HG03103 (cell line): Measurements from ENCODE around the gene AOAH.

ENCODE experiments used
- ATAC-seq: cut with Tn5 transposase; IDR thresholded peaks from one replicate; pipeline ENCODE4 v1.9.1; 2021; ENCODE audit warnings: low read depth; ENCODE audit not compliant: unreplicated experiment

Gene AOAH

GRCh38 chr7:36605261-36606051 lies 118.8 kb downstream of the AOAH start:
- no peak for ATAC-seq

DNA sequence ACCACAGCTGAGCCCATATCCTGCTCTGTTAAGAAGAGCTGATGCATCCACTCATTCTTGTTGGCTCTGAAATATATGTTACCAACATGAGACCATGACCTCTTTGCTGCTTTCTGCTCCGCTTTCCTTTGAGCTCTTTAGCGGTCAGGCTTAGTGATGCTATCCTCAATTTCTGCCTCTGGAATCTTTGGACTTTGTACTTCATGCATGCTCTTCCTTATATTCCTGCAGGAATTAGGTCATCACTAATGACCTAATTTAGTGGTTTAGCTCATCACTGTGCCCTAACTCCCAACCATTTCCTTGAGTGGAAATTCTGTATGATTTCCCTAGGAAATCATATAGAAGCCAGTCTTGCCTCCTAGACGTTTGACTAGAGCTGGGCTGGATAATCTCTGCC lies 119.5 kb downstream of the AOAH start:
- ATAC-seq = no peak

GRCh38 chr7:36602934-36603887 lies 121.1 kb downstream of the AOAH start:
- no peak for ATAC-seq

- no peak for ATAC-seq
Observed at GRCh38 chr7:36602511-36602910, 121.8 kb downstream of the AOAH start.

GRCh38 chr7:36601601-36602000 lies 122.7 kb downstream of the AOAH start:
- no peak for ATAC-seq

DNA sequence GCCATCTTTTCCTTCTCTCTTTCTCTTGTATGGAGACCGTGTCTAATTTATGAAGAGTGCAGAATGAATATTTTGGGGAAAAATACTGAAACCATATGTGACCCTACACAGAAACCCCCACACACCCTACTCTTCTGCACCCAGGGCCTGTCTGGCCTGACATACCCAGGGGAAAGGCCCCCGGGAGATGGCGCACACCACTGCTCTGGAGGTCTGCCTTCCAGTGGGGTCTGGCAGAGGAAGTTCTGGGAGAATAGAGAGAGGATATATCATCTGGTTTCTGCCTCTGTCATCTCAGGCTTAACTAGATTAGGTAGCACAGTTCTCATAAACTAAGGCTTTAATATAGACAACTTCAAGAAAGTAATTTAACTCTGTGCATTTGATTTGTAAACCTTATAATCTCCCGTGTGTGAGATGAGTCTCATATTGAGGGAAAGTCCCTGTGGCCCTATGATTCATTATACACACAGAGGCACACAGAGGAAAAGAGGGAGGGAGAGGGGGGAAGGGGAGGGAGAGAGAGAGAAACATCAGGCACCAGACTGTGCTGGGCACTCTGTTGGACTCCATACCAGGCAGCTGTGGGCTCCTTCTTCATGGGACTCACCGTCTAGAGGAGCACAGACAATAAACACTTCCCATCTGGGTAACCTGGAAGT lies 123.3 kb downstream of the AOAH start:
- ATAC-seq = no peak

GRCh38 chr7:36600314-36600682 lies 124.0 kb downstream of the AOAH start:
- ATAC-seq = no peak

- ATAC-seq = no peak
Observed at GRCh38 chr7:36599645-36600313, 124.5 kb downstream of the AOAH start.

GRCh38 chr7:36598054-36598674 lies 126.1 kb downstream of the AOAH start:
- ATAC-seq = no peak

DNA sequence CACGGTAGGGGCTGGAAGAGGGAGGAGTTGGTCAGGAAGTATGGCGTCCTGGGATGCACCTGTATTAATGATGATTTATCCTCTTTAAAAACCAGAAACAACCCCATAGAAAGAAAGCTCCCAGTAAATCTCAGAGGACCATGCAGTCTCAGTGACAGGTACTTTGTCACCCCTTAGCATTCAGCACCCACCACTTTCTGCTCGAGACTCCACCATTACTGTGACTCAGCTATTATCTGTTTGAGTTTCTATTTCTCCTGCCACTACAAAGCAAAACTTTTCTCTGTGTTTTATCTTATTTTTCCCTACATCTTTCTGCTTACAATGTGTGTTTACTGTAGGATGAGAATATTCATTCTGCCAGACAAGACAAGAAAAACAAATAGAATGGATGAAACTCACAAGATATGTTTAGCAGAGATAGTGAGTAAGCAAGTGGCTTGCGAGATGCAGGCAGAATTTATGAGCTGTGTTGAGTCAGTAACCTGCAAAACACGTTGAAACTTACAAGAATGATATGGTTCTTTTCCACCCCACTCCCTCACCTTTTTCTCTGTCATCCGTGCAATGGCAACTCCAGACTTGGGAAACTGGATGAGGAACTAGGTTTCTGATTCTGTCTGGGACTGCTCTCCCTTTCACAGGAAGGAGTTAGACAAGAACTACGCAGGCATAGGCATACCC lies 127.1 kb downstream of the AOAH start:
- ATAC-seq = no peak

DNA sequence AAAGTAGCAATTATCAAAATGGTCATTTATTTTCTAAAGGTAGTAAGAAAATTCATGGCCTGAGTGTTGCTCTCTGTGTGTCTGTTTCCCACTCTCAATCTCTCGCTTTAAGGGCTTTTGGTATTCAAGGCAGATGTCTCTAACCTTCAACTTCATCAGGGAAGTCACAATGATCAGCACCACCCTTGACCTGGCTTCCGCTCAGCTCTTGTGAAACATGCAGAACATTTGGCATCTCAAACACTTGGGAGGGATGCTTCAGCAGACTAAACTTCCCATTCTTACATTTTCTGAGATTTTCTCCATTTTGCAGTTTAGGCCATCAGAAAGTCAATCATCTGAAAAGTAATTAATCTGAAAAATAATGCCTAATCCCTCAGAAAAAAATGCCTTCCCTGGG lies 129.8 kb downstream of the AOAH start:
- ATAC-seq = no peak

GRCh38 chr7:36591636-36592035 lies 132.7 kb downstream of the AOAH start:
- no peak for ATAC-seq

- no peak for ATAC-seq
Observed at GRCh38 chr7:36589391-36589790, 134.9 kb downstream of the AOAH start.

GRCh38 chr7:36583318-36583717 lies 141.0 kb downstream of the AOAH start:
- no peak for ATAC-seq

- no peak for ATAC-seq
Observed at GRCh38 chr7:36575832-36576231, 148.5 kb downstream of the AOAH start.

GRCh38 chr7:36573066-36573465 lies 151.2 kb downstream of the AOAH start:
- ATAC-seq = no peak

- ATAC-seq = no peak
Observed at GRCh38 chr7:36571190-36571560, 153.1 kb downstream of the AOAH start.

DNA sequence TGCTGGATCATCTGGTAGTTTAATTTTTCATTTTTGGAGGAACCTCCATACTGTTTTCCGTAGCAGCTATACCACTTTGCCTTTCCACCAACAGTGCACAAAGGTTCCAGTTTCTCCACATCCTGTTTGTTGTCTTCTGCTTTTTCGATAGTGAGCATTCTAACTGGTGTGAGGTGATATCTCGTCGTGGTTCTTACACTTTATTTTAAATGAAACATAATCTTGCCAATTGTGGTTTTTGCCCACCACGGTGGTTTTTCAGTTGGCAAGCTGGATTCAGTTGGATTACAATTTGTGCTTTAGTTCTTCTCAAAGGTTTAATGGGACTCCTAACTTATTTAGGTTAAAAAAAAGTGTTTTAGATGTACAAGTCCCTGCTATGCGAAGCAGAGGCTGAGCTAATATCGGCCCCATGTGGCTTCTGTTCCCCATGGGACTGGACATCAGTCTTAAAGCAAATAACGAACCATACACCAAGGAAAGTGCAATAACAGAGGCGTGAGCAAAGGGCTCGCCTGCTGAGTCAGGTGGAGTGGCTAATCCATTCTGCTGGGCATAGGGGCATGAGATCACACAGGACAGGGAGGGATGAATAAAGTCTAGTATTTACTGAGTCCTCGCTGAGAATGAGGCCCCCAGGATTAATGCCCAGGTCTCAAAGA lies 153.6 kb downstream of the AOAH start:
- no peak for ATAC-seq

DNA sequence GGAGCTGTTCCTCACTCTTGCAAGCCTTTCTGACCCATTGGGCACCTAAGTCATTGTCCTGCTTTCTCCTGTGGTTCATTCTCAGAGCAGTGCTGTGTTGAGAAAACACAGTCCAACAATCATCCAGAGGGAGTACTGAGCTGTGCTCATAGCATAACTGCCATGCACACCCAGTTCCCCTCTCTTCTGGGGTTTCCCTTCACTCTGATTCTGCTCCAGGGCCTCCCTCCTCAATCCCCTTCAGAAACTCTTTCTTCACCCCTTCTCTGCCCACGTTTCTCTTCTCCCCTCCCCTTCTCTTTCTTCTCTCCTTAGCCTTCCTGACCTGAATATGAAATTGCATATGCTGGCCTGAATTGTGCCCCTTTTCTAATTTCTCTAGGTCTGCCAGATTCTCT lies 155.8 kb downstream of the AOAH start:
- ATAC-seq = no peak
